PFSK-1 (cell line): ENCODE data around the gene CUTA.

ENCODE experiments used
- FOXP2 ChIP-seq: optimal IDR thresholded peaks from 2 replicates; pipeline ENCODE3; 2011; ENCODE audit warnings: borderline replicate concordance, control low read depth, inconsistent platforms; ENCODE audit not compliant: insufficient read depth; ENCODE audit errors: extremely low read length, extremely low read depth
- POLR2AphosphoS5 ChIP-seq: IDR thresholded peaks from 2 replicates; pipeline ENCODE4 v1.6.1; 2012; ENCODE audit warnings: low read depth, mild to moderate bottlenecking, control low read depth, low read length, moderate library complexity
- SIN3A ChIP-seq: IDR thresholded peaks from 2 replicates; pipeline ENCODE4 v1.6.1; 2012; ENCODE audit warnings: mild to moderate bottlenecking, low read length, moderate library complexity, borderline replicate concordance; ENCODE audit not compliant: insufficient read depth
- TAF1 ChIP-seq: IDR thresholded peaks from 2 replicates; pipeline ENCODE4 v1.6.1; 2012; ENCODE audit warnings: low read length, control low read depth, borderline replicate concordance; ENCODE audit not compliant: insufficient read depth
- TF ChIP-seq, protein P1 (sequence below), 2 experiments: IDR thresholded peaks; 2 replicates each; pipeline versions ENCODE4 v1.6.1 to v1.8.0; 2011 to 2012; ENCODE audit warnings: low read depth in 2 of 2, low read length in 2 of 2, control low read depth in 1 of 2, inconsistent platforms in 1 of 2, mild to moderate bottlenecking in 1 of 2, moderate library complexity in 1 of 2; ENCODE audit not compliant: insufficient read depth in 1 of 2

DNA sequence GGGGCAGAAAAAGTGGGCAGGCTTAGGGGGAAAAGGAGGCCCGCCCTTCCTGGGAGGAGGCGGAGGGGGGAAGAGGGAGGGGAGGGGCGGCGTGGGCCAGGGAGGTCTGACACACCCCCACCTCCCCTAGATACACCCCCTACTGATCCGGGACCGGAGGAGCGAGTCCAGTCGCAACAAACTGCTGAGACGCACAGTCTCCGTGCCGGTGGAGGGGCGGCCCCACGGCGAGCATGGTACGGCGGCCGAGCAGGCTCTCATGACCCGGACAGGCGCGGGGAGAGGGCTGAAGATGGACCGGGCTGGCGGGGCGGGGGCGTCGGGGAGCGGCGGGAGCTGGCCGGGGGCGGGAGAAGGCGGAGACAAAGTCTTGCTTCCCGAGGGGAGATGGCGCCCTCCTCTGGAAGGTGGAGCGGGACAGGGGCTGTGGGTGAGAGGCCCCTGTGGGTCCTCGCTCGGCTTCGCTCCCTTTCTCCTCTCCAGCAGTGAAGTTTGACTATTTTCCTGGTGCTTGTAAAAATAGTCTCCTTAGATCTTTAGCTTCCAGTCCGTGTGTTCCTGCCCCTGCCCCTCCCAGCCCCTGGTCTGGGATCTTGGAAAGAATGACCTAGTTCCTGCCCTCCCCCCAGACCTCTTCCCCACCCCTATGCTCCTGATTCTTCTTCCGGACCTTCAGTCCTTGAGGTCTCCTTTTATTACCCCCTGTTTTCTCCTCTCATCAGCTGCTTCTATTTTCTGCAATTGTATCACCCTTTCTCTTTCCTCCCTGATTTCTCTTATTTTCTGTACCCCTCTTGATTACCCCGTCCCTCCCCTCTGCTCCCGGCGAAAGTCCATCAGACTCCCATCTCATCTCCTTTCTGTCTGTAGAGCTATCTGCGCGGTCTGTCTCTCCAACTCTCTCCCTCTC, 8.0 kb upstream of the CUTA start:
- TF ChIP-seq, protein P1, sequence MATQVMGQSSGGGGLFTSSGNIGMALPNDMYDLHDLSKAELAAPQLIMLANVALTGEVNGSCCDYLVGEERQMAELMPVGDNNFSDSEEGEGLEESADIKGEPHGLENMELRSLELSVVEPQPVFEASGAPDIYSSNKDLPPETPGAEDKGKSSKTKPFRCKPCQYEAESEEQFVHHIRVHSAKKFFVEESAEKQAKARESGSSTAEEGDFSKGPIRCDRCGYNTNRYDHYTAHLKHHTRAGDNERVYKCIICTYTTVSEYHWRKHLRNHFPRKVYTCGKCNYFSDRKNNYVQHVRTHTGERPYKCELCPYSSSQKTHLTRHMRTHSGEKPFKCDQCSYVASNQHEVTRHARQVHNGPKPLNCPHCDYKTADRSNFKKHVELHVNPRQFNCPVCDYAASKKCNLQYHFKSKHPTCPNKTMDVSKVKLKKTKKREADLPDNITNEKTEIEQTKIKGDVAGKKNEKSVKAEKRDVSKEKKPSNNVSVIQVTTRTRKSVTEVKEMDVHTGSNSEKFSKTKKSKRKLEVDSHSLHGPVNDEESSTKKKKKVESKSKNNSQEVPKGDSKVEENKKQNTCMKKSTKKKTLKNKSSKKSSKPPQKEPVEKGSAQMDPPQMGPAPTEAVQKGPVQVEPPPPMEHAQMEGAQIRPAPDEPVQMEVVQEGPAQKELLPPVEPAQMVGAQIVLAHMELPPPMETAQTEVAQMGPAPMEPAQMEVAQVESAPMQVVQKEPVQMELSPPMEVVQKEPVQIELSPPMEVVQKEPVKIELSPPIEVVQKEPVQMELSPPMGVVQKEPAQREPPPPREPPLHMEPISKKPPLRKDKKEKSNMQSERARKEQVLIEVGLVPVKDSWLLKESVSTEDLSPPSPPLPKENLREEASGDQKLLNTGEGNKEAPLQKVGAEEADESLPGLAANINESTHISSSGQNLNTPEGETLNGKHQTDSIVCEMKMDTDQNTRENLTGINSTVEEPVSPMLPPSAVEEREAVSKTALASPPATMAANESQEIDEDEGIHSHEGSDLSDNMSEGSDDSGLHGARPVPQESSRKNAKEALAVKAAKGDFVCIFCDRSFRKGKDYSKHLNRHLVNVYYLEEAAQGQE (IDR thresholded peaks at IDR 0.05; ENCODE audit: insufficient read depth in 1 of 2, low read depth in 2 of 2, low read length in 2 of 2), result peak in 1 of 2 experiments; percentile 20; a peak in 1 of 4 replicates
- TF ChIP-seq TAF1 (0 out of 2 replicates have a peak, but pooled peaks have one; percentile 22), POLR2AphosphoS5 (peak; percentile 88), SIN3A (peak; percentile 54; the same call in 1 of the 2 replicates), FOXP2 (no peak)
